Smooth muscle cell of the brain vasculature (primary cell): ENCODE measurements around the gene SCLY.

ENCODE experiments used
- DNase-seq: peaks from one replicate; pipeline ENCODE4 v3.0.0-alpha.2; 2012; ENCODE audit warnings: low read depth, low spot score

Gene SCLY

GRCh38 chr2:238069021-238069709, 8.4 kb downstream of the SCLY start:
- no peak for DNase-seq

GRCh38 chr2:238069877-238070276, 9.1 kb downstream of the SCLY start:
- no peak for DNase-seq

GRCh38 chr2:238075397-238075796, 14.6 kb downstream of the SCLY start:
- DNase-seq: no peak

- no peak for DNase-seq
Observed at GRCh38 chr2:238077292-238077691, 16.5 kb downstream of the SCLY start.

GRCh38 chr2:238079874-238080327, 19.1 kb downstream of the SCLY start:
- no peak for DNase-seq

- DNase-seq: no peak
Observed at GRCh38 chr2:238080518-238080917, 19.7 kb downstream of the SCLY start.

- no peak for DNase-seq
Observed at GRCh38 chr2:238081150-238081549, 20.3 kb downstream of the SCLY start.

- DNase-seq: no peak
Observed at GRCh38 chr2:238081561-238081960, 20.8 kb downstream of the SCLY start.

GRCh38 chr2:238082151-238082550, 21.4 kb downstream of the SCLY start:
- no peak for DNase-seq

- no peak for DNase-seq
Observed at GRCh38 chr2:238082827-238083226, 22.0 kb downstream of the SCLY start.

- DNase-seq: no peak
Observed at GRCh38 chr2:238083919-238084318, 23.1 kb downstream of the SCLY start.

GRCh38 chr2:238084761-238085160, 24.0 kb downstream of the SCLY start:
- no peak for DNase-seq

- DNase-seq: no peak
Observed at GRCh38 chr2:238085899-238086298, 25.1 kb downstream of the SCLY start.

- no peak for DNase-seq
Observed at GRCh38 chr2:238087211-238087610, 26.4 kb downstream of the SCLY start.

- no peak for DNase-seq
Observed at GRCh38 chr2:238090887-238091286, 30.1 kb downstream of the SCLY start.

- DNase-seq: no peak
Observed at GRCh38 chr2:238091436-238092060, 30.7 kb downstream of the SCLY start.

GRCh38 chr2:238092486-238093035, 31.8 kb downstream of the SCLY start:
- no peak for DNase-seq

- no peak for DNase-seq
Observed at GRCh38 chr2:238093181-238094140, 32.7 kb downstream of the SCLY start.

GRCh38 chr2:238094438-238095022, 33.7 kb downstream of the SCLY start:
- DNase-seq: no peak

- no peak for DNase-seq
Observed at GRCh38 chr2:238095143-238095542, 34.3 kb downstream of the SCLY start.

- peak; percentile 6 for DNase-seq
Observed at GRCh38 chr2:238096311-238097011, 35.7 kb downstream of the SCLY start.
